B cell (primary cell): ENCODE measurements around the gene SMIM22. TPM values are rescaled to one million over a fixed set of nuclear protein-coding genes. Genes with fewer than 3 reads are reported as not detected.
A peak's percentile ranks its signal among the peaks of the same experiment; 100 is the strongest.

Experiments
- ATAC-seq: fragments of 200-7000 bp; cut with Tn5 transposase; one replicate; pipeline ENCODE4 v1.10.0; 2021; ENCODE audit warnings: low read depth, mild to moderate bottlenecking, moderate number of reproducible peaks, moderate library complexity
- CTCF ChIA-PET: fragments of 350-600 bp; sonication (Branson Sonifier 250); formaldehyde crosslinking; loops from one replicate; lab custom pipeline; 2021; ENCODE audit warnings: antibody characterized with exemption, inconsistent platforms; lab: Charles Lee
- POLR2A ChIA-PET: fragments of 350-600 bp; sonication (Branson Sonifier 250); formaldehyde crosslinking; loops from one replicate; lab custom pipeline; 2021; ENCODE audit warnings: antibody characterized with exemption; lab: Charles Lee
- DNase-seq: peaks from one replicate; pipeline ENCODE4 v3.0.0; 2013
- H2AFZ ChIP-seq: 2 replicates; pipeline ENCODE4 v1.6.1; 2012; ENCODE audit warnings: mild to moderate bottlenecking, low read depth, low read length; ENCODE audit not compliant: insufficient read depth, poor library complexity, severe bottlenecking
- H3K27ac ChIP-seq, 2 donors: 1 replicate in 1 of 2; 2 replicates in 1 of 2; pipeline ENCODE4 v1.5.1; 2012 to 2013; ENCODE audit warnings: low read length in 2 of 2, mild to moderate bottlenecking in 2 of 2, moderate library complexity in 1 of 2
- H3K27me3 ChIP-seq, 4 experiments: fragments of 200-600 bp in 1 of 4; sonication (generic) in 1 of 4; replicated peaks in 1 of 4; 1 replicate in 2 of 4; 2 replicates in 2 of 4; pipeline versions ENCODE4 v1.6.1 to v1.7.0; 2013 to 2016; ENCODE audit warnings: low read length in 3 of 4, mild to moderate bottlenecking in 2 of 4, mixed read lengths in 1 of 4, moderate library complexity in 1 of 4; ENCODE audit not compliant: insufficient read depth in 4 of 4, control insufficient read depth in 3 of 4; ENCODE audit errors: control extremely low read depth in 1 of 4
- H3K36me3 ChIP-seq, 2 experiments: replicated peaks in 1 of 2; 1 replicate in 1 of 2; 2 replicates in 1 of 2; pipeline versions ENCODE4 v1.6.1 to v1.7.1; 2013; ENCODE audit warnings: low read length in 1 of 2; ENCODE audit not compliant: insufficient read depth in 2 of 2, control insufficient read depth in 1 of 2; ENCODE audit errors: control extremely low read depth in 1 of 2, extremely low read depth in 1 of 2
- H3K4me1 ChIP-seq, 2 donors: fragments of 200-600 bp in 1 of 2; sonication (generic) in 1 of 2; 1 replicate in 1 of 2; 2 replicates in 1 of 2; pipeline versions ENCODE4 v1.5.1 to v1.6.1; 2013 to 2017; ENCODE audit warnings: low read length in 2 of 2; ENCODE audit not compliant: control insufficient read depth in 2 of 2, insufficient read depth in 2 of 2
- H3K4me2 ChIP-seq: replicated peaks from 2 replicates; pipeline ENCODE3; 2012; ENCODE audit warnings: mild to moderate bottlenecking, low read depth, low read length; ENCODE audit not compliant: poor library complexity, severe bottlenecking
- H3K4me3 ChIP-seq, 5 experiments: fragments of 200-600 bp in 1 of 5; sonication (generic) in 1 of 5; 1 replicate in 3 of 5; 2 replicates in 2 of 5; pipeline versions ENCODE4 v1.5.1 to v1.7.0; 2011 to 2016; ENCODE audit warnings: low read length in 4 of 5, mild to moderate bottlenecking in 4 of 5, low read depth in 2 of 5, control low read depth in 1 of 5, moderate library complexity in 1 of 5; ENCODE audit not compliant: insufficient read depth in 1 of 5; ENCODE audit errors: control extremely low read depth in 1 of 5, extremely low read depth in 1 of 5
- H3K79me2 ChIP-seq: fragments of 200-600 bp; sonication (generic); one replicate; pipeline ENCODE4 v1.6.0; 2016; ENCODE audit warnings: low read length; ENCODE audit not compliant: control insufficient read depth, insufficient read depth
- H3K9ac ChIP-seq: fragments of 200-600 bp; sonication (generic); 2 replicates; pipeline ENCODE4 v1.6.1; 2017; ENCODE audit warnings: mild to moderate bottlenecking, low read length, moderate library complexity
- H3K9me3 ChIP-seq, 3 donors: one replicate each; pipeline versions ENCODE4 v1.6.1 to v1.7.1; 2013; ENCODE audit warnings: low read length in 2 of 3; ENCODE audit not compliant: control insufficient read depth in 2 of 3, insufficient read depth in 1 of 3; ENCODE audit errors: control extremely low read depth in 1 of 3
- H4K20me1 ChIP-seq: 2 replicates; pipeline ENCODE4 v1.6.0; 2012; ENCODE audit warnings: mild to moderate bottlenecking, low read length; ENCODE audit not compliant: insufficient read depth, control insufficient read depth, poor library complexity, severe bottlenecking
- H3K27ac Mint-ChIP-seq: one replicate; pipeline ENCODE4 v1.8.0; 2021; ENCODE audit warnings: mixed read lengths
- H3K27me3 Mint-ChIP-seq: one replicate; pipeline ENCODE4 v1.8.0; 2021; ENCODE audit warnings: mixed read lengths
- H3K4me1 Mint-ChIP-seq: one replicate; pipeline ENCODE4 v1.8.0; 2021; ENCODE audit warnings: mixed read lengths
- H3K4me3 Mint-ChIP-seq: one replicate; pipeline ENCODE4 v1.8.0; 2021; ENCODE audit warnings: mixed read lengths
- H3K9me3 Mint-ChIP-seq: one replicate; pipeline ENCODE4 v1.8.0; 2022; ENCODE audit warnings: mixed read lengths; ENCODE audit not compliant: insufficient read depth
- EZH2 ChIP-seq: IDR thresholded peaks from 2 replicates; pipeline ENCODE4 v1.6.1; 2012; ENCODE audit warnings: borderline replicate concordance, low read depth, mild to moderate bottlenecking, moderate library complexity, low read length; ENCODE audit not compliant: insufficient read depth, poor library complexity, severe bottlenecking
- WGBS: methylation state at CpG from one replicate; pipeline ENCODE4 v1.1.5; 2013; ENCODE audit warnings: missing lambda C conversion rate; ENCODE audit not compliant: insufficient coverage; 5-methylcytosine and 5-hydroxymethylcytosine counted together
- intact Hi-C: fragments of 100-400 bp; cut with micrococcal nuclease; formaldehyde crosslinking; loops from one replicate; pipeline ENCODE4 v1.10.0; 2022
- polyA plus RNA-seq: library from polyadenylated mRNA; depleted of rRNA; stranded (reverse); fragments of >200 nt; gene quantifications from 2 replicates; pipeline ENCODE4 v1.2.3, GENCODE V29; 2012
- total RNA-seq, 2 donors: library from RNA; stranded (reverse); fragments of 120-200 nt in 1 of 2; gene quantifications; 1 replicate in 1 of 2; 2 replicates in 1 of 2; pipeline versions ENCODE4 v1.2.3 to v1.2.4, GENCODE V29; 2013 to 2022
- TF ChIP-seq, protein P1 (sequence below): fragments of 200-600 bp; IDR thresholded peaks from one replicate; pipeline ENCODE4 v1.8.0; 2022; ENCODE audit warnings: antibody characterized with exemption, mild to moderate bottlenecking

SMIM22 gene
- total and polyA plus RNA-seq, 2 donors (not counting 1 experiment from before 2014, with no cell fraction given) = not detected

DNA sequence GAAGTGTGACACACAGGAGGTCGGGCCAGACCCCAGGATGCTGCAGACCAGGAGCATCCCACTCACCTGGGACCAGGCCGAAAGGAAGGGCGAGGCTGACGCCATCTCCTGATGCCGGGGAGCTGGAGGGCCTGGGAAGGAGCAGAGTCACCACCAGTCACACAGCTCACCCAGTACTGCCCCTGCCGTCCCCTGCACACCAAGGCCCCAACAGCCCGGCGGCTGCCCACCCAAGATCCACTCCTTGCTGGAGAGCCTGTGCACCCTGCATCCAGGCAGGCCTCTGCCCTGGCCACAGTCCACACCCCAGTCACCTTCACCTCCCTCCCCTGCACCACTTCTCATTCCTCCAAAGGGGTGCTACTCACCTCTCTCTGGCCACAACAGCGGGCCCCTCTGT lies 33.0 kb upstream of the SMIM22 start:
- POLR2A ChIA-PET = no interaction called here
- no peaks in the 10 kb centered on the region for H3K9me3 Mint-ChIP-seq
- intact Hi-C loops = no loop called here

DNA sequence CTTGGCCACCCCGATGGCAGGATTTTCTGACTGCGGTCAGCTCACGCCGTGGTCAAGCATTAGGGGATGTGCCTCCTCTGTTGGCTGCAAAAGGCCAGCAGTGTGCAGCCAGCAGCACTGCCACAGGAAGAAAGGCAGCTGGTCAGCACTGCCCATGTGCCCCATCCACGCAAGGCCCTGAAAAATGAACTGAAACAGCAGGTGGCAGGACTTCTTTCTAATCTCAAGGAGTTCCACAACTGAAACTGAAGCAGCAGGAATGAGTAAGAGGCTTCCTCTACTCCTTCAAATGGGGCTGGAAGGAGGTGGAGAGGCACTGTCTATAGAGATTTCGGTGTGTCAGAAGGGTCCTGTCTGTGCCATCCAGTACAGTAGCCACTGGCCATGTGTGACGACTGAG lies 31.4 kb upstream of the SMIM22 start:
- TF ChIP-seq, protein P1, sequence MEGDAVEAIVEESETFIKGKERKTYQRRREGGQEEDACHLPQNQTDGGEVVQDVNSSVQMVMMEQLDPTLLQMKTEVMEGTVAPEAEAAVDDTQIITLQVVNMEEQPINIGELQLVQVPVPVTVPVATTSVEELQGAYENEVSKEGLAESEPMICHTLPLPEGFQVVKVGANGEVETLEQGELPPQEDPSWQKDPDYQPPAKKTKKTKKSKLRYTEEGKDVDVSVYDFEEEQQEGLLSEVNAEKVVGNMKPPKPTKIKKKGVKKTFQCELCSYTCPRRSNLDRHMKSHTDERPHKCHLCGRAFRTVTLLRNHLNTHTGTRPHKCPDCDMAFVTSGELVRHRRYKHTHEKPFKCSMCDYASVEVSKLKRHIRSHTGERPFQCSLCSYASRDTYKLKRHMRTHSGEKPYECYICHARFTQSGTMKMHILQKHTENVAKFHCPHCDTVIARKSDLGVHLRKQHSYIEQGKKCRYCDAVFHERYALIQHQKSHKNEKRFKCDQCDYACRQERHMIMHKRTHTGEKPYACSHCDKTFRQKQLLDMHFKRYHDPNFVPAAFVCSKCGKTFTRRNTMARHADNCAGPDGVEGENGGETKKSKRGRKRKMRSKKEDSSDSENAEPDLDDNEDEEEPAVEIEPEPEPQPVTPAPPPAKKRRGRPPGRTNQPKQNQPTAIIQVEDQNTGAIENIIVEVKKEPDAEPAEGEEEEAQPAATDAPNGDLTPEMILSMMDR = no peak
- TF ChIP-seq EZH2 = no peak
- peaks cover 25% of the 10 kb centered on the region for H3K4me1 Mint-ChIP-seq
- no peaks in the 10 kb centered on the region for H4K20me1 ChIP-seq
- no peaks in the 10 kb centered on the region for H3K9me3 Mint-ChIP-seq
- no peak overlapping the region for H3K9ac ChIP-seq
- no peak overlapping the region for H3K4me2 ChIP-seq
- ChIA-PET CTCF (interaction anchor here (0.7 kb wide), 1 partner anchor 22 kb away, joined by 3 read pairs; no protein-coding TSS in a partner anchor), POLR2A (no interaction called here)
- no peaks in the 10 kb centered on the region for H3K27me3 ChIP-seq
- no peaks in the 10 kb centered on the region for H3K9me3 ChIP-seq
- H2AFZ ChIP-seq = no peak overlapping the region
- H3K4me3 ChIP-seq = no peak overlapping the region
- DNase-seq (no peak), ATAC-seq (no peak)
- H3K4me3 Mint-ChIP-seq = peak overlapping the region; percentile 7
- intact Hi-C loops = no loop called here
- H3K27ac ChIP-seq = no peak overlapping the region
- H3K27me3 Mint-ChIP-seq = no peaks in the 10 kb centered on the region
- no peak overlapping the region for H3K27ac Mint-ChIP-seq
- H3K79me2 ChIP-seq = peaks cover 27% of the 10 kb centered on the region
- 98% methylated on average over 5 of the region's 7 CpGs for WGBS
- H3K36me3 ChIP-seq = peaks cover 0 to 39% of the 10 kb centered on the region in 2 experiments
- peaks cover 15 to 28% of the 10 kb centered on the region in 2 donors for H3K4me1 ChIP-seq

More for the DNA sequence above, 33.0 kb upstream of the SMIM22 start:
- no peaks in the 10 kb centered on the region for H4K20me1 ChIP-seq
- no peak overlapping the region for H3K27ac ChIP-seq
- Mint-ChIP-seq H3K4me1 (peaks cover 13% of the 10 kb centered on the region), H3K27ac (no peak overlapping the region), H3K4me3 (no peak overlapping the region), H3K27me3 (no peaks in the 10 kb centered on the region)
- H3K27me3 ChIP-seq = no peaks in the 10 kb centered on the region
- H3K4me2 ChIP-seq = no peak overlapping the region
- H3K4me1 ChIP-seq = peaks cover 7 to 14% of the 10 kb centered on the region in 2 donors
- WGBS = 97% methylated on average over 8 of the region's 9 CpGs
- no peak for DNase-seq
- TF ChIP-seq EZH2 = no peak
- TF ChIP-seq, protein P1 = no peak
- no peak overlapping the region for H2AFZ ChIP-seq
- no peak for ATAC-seq
- no peak overlapping the region for H3K4me3 ChIP-seq
- CTCF ChIA-PET = no interaction called here
- peaks cover 27% of the 10 kb centered on the region for H3K79me2 ChIP-seq
- H3K36me3 ChIP-seq = peaks cover 0 to 48% of the 10 kb centered on the region in 2 experiments
- H3K9me3 ChIP-seq = no peaks in the 10 kb centered on the region
- no peak overlapping the region for H3K9ac ChIP-seq
